KMS-11 (cell line): Measurements from ENCODE around the gene PPP1R18.
A peak's percentile ranks its signal among the peaks of the same experiment; 100 is the strongest.

Source experiments
- H2AFZ ChIP-seq: fragments of 200-600 bp; sonication (generic); 2 replicates; pipeline ENCODE4 v1.6.1; 2016; ENCODE audit warnings: antibody characterized with exemption, mixed run types, low read depth
- H3K27ac ChIP-seq: fragments of 200-600 bp; sonication (generic); 2 replicates; pipeline ENCODE4 v1.6.1; 2016; ENCODE audit warnings: mild to moderate bottlenecking, mixed run types
- H3K27me3 ChIP-seq: fragments of 200-600 bp; sonication (generic); 2 replicates; pipeline ENCODE4 v1.6.1; 2017; ENCODE audit warnings: mild to moderate bottlenecking, low read depth, mixed run types, moderate library complexity; ENCODE audit not compliant: insufficient read depth
- H3K36me3 ChIP-seq: fragments of 200-600 bp; sonication (generic); 2 replicates; pipeline ENCODE4 v1.6.1; 2017; ENCODE audit warnings: mild to moderate bottlenecking, mixed run types; ENCODE audit not compliant: insufficient read depth
- H3K4me1 ChIP-seq: fragments of 200-600 bp; sonication (generic); 2 replicates; pipeline ENCODE4 v1.6.1; 2016; ENCODE audit warnings: mild to moderate bottlenecking, low read depth, mixed run types; ENCODE audit not compliant: poor library complexity, severe bottlenecking
- H3K4me2 ChIP-seq: fragments of 200-600 bp; sonication (generic); 2 replicates; pipeline ENCODE4 v1.7.0; 2016; ENCODE audit warnings: mild to moderate bottlenecking, mixed run types
- H3K4me3 ChIP-seq: fragments of 200-600 bp; sonication (generic); IDR thresholded peaks from 2 replicates; pipeline ENCODE4 v1.6.1; 2017; ENCODE audit warnings: low read depth, low read length, mixed read lengths; ENCODE audit not compliant: insufficient read depth
- H3K79me2 ChIP-seq: fragments of 200-600 bp; sonication (generic); 2 replicates; pipeline ENCODE4 v1.6.1; 2016; ENCODE audit warnings: low read depth, mixed run types; ENCODE audit not compliant: insufficient read depth
- H3K9ac ChIP-seq: fragments of 200-600 bp; sonication (generic); 2 replicates; pipeline ENCODE4 v1.6.1; 2016; ENCODE audit warnings: mild to moderate bottlenecking, mixed run types
- H4K20me1 ChIP-seq: fragments of 200-600 bp; sonication (generic); 2 replicates; pipeline ENCODE4 v1.6.1; 2016; ENCODE audit warnings: mild to moderate bottlenecking, mixed run types; ENCODE audit not compliant: insufficient read depth
- CTCF ChIP-seq: fragments of 200-600 bp; sonication (generic); conservative IDR thresholded peaks from 2 replicates; pipeline ENCODE4 v1.6.1; 2017; ENCODE audit warnings: low read depth, mild to moderate bottlenecking, antibody characterized with exemption, low read length, moderate library complexity, mixed read lengths

Gene PPP1R18

GRCh38 chr6:30709101-30709868 lies 22.8 kb upstream of the PPP1R18 start:
- Histone ChIP-seq H3K36me3 (no peaks in the 10 kb centered on the region; the same call in 1 of the 2 replicates), H3K27ac (peak overlapping the region; percentile 70; the same call in 1 of the 2 replicates), H4K20me1 (no peaks in the 10 kb centered on the region), H3K4me2 (peak overlapping the region; percentile 68; the same call in 1 of the 2 replicates), H3K27me3 (no peaks in the 10 kb centered on the region), H3K4me3 (no peak overlapping the region), H3K9ac (no peak overlapping the region), H2AFZ (no peak overlapping the region), H3K79me2 (no peaks in the 10 kb centered on the region), H3K4me1 (peaks cover 80% of the 10 kb centered on the region)
- TF ChIP-seq CTCF = no peak

DNA sequence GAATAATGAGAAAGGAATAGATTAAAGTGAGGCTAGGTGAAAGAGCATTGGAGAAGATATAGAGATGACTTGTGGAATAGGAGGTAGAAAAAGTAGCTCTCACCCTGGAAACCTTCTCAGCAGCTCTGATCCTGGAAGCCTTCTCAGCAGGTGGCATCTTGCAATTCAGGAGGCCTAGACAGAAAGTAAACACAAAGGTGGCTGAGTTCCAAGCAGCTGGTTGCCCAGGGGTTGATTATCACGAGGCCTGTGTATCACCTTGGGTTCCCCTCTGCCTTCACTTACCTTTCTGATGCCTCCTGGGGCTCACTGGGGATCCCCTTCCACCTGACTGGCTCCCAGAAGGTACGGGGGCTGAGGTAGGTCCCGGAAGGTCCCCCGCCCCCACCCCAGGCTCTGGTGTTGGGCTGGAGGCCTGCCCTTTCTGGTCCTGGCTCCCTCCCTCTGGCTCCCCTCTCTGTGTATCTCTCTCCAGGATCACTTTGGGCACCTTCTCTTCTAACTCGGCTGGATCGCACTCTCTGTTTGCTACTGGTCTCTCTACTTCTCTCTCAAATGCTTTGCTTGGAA lies 20.9 kb upstream of the PPP1R18 start:
- H3K79me2 ChIP-seq = no peaks in the 10 kb centered on the region
- no peaks in the 10 kb centered on the region for H3K27me3 ChIP-seq
- no peak overlapping the region for H2AFZ ChIP-seq
- peaks cover 61% of the 10 kb centered on the region for H3K4me1 ChIP-seq
- H4K20me1 ChIP-seq = no peaks in the 10 kb centered on the region
- no peaks in the 10 kb centered on the region for H3K36me3 ChIP-seq
- H3K4me2 ChIP-seq = peak overlapping the region; percentile 68
- no peak for TF ChIP-seq CTCF
- peak overlapping the region; percentile 37; the same call in 1 of the 2 replicates for H3K9ac ChIP-seq
- no peak overlapping the region for H3K4me3 ChIP-seq
- peak overlapping the region; percentile 70 for H3K27ac ChIP-seq

- Histone ChIP-seq H3K4me2 (no peak overlapping the region), H3K4me3 (no peak overlapping the region), H2AFZ (no peak overlapping the region), H3K27ac (no peak overlapping the region), H4K20me1 (no peaks in the 10 kb centered on the region), H3K9ac (no peak overlapping the region), H3K79me2 (no peaks in the 10 kb centered on the region), H3K27me3 (no peaks in the 10 kb centered on the region), H3K36me3 (no peaks in the 10 kb centered on the region), H3K4me1 (peaks cover 43% of the 10 kb centered on the region)
- no peak for TF ChIP-seq CTCF
These were observed 19.2 kb upstream of the PPP1R18 start for GRCh38 chr6:30705620-30706019.

DNA sequence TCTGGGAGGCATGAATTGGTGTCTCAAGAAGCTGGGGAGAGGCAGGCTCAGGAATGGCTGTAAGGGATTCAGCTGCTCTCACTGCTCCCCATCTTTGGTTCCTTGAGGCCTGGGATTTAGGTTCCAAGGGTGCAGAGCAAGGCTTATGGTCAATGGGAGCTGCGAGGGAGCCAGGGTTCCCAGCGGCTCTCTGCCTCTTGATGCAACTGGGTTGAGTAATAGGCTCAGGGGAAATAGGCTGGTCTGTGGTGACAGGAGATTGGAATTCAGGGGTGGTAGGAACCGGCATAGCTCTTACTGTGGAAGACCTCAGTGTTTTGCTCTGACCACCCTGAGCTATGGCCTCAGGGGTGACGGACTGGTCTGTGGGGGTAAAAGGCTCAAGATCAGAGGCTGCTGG lies 17.4 kb upstream of the PPP1R18 start:
- no peak overlapping the region for H3K9ac ChIP-seq
- no peak overlapping the region for H2AFZ ChIP-seq
- H3K27me3 ChIP-seq = no peaks in the 10 kb centered on the region
- H3K4me2 ChIP-seq = no peak overlapping the region
- H3K79me2 ChIP-seq = no peaks in the 10 kb centered on the region
- TF ChIP-seq CTCF = no peak
- H3K4me1 ChIP-seq = peaks cover 25% of the 10 kb centered on the region
- no peaks in the 10 kb centered on the region for H3K36me3 ChIP-seq
- no peak overlapping the region for H3K27ac ChIP-seq
- H4K20me1 ChIP-seq = no peaks in the 10 kb centered on the region
- H3K4me3 ChIP-seq = no peak overlapping the region
